Measurements from ENCODE around the gene PLSCR2.
"Not testable (repeated sequence)": the region's sequence is repeated elsewhere in the genome, so short reads cannot be mapped to it uniquely, and the experiment has no call there.

The PLSCR2 gene

GRCh38 chr3:146496251-146496650, 26.9 kb upstream of the PLSCR2 start:
- Histone ChIP-seq H3K9me3 (ENCODE audit: low read depth, low read length) (no peaks in the 10 kb centered on the region), H3K27ac (no peak overlapping the region)

GRCh38 chr3:146493761-146494160, 24.4 kb upstream of the PLSCR2 start:
- no peak for DNase-seq (ENCODE audit: low read depth, low spot score)
- Histone ChIP-seq H3K4me3 (no peak overlapping the region), H3K9ac (ENCODE audit: insufficient read length) (no peak overlapping the region), H3K27ac (no peak overlapping the region), H3K9me3 (ENCODE audit: low read depth, low read length) (no peaks in the 10 kb centered on the region), H3K36me3 (ENCODE audit: insufficient read depth, low read length) (no peaks in the 10 kb centered on the region)
- TF ChIP-seq POLR2AphosphoS5 (IDR thresholded peaks at IDR 0.05; ENCODE audit: borderline replicate concordance, low read depth, low read length) (no peak), FOXP2 (optimal IDR thresholded peaks at IDR 0.05; ENCODE audit: control extremely low read depth, extremely low read length, insufficient read depth) (no peak), EZH2 (IDR thresholded peaks at IDR 0.05) (no peak)

More at GRCh38 chr3:146496251-146496650, 26.9 kb upstream of the PLSCR2 start:
- no peak for TF ChIP-seq POLR2AphosphoS5 (IDR thresholded peaks at IDR 0.05; ENCODE audit: borderline replicate concordance, low read depth, low read length)
- TF ChIP-seq EZH2 (IDR thresholded peaks at IDR 0.05) = no peak
- no peak for TF ChIP-seq FOXP2 (optimal IDR thresholded peaks at IDR 0.05; ENCODE audit: control extremely low read depth, extremely low read length, insufficient read depth)
- H3K4me3 ChIP-seq = no peak overlapping the region
- H3K36me3 ChIP-seq (ENCODE audit: insufficient read depth, low read length) = no peaks in the 10 kb centered on the region
- no peak for DNase-seq (ENCODE audit: low read depth, low spot score)
- no peak overlapping the region for H3K9ac ChIP-seq (ENCODE audit: insufficient read length)

- Histone ChIP-seq H3K4me3 (no peak overlapping the region), H3K9ac (ENCODE audit: insufficient read length) (no peak overlapping the region), H3K9me3 (ENCODE audit: low read depth, low read length) (no peaks in the 10 kb centered on the region), H3K27ac (no peak overlapping the region), H3K36me3 (ENCODE audit: insufficient read depth, low read length) (no peaks in the 10 kb centered on the region)
- no peak for TF ChIP-seq FOXP2 (optimal IDR thresholded peaks at IDR 0.05; ENCODE audit: control extremely low read depth, extremely low read length, insufficient read depth)
- no peak for TF ChIP-seq EZH2 (IDR thresholded peaks at IDR 0.05)
- no peak for DNase-seq (ENCODE audit: low read depth, low spot score)
Measured at GRCh38 chr3:146493221-146493620, 23.9 kb upstream of the PLSCR2 start.

- no peak for DNase-seq (ENCODE audit: low read depth, low spot score)
- Histone ChIP-seq H3K9me3 (ENCODE audit: low read depth, low read length) (no peaks in the 10 kb centered on the region), H3K9ac (ENCODE audit: insufficient read length) (no peak overlapping the region), H3K36me3 (ENCODE audit: insufficient read depth, low read length) (no peaks in the 10 kb centered on the region), H3K27ac (no peak overlapping the region), H3K4me3 (no peak overlapping the region)
- TF ChIP-seq POLR2AphosphoS5 (IDR thresholded peaks at IDR 0.05; ENCODE audit: borderline replicate concordance, low read depth, low read length) (no peak), EZH2 (IDR thresholded peaks at IDR 0.05) (no peak), FOXP2 (optimal IDR thresholded peaks at IDR 0.05; ENCODE audit: control extremely low read depth, extremely low read length, insufficient read depth) (no peak)
Measured at GRCh38 chr3:146491303-146491702, 21.9 kb upstream of the PLSCR2 start.

- no peak for TF ChIP-seq FOXP2 (optimal IDR thresholded peaks at IDR 0.05; ENCODE audit: control extremely low read depth, extremely low read length, insufficient read depth)
- Histone ChIP-seq H3K36me3 (ENCODE audit: insufficient read depth, low read length) (no peaks in the 10 kb centered on the region), H3K9me3 (ENCODE audit: low read depth, low read length) (no peaks in the 10 kb centered on the region), H3K9ac (ENCODE audit: insufficient read length) (no peak overlapping the region), H3K27ac (no peak overlapping the region), H3K4me3 (no peak overlapping the region)
- no peak for DNase-seq (ENCODE audit: low read depth, low spot score)
Measured at GRCh38 chr3:146485297-146485696, 15.9 kb upstream of the PLSCR2 start.

- H3K36me3 ChIP-seq (ENCODE audit: insufficient read depth, low read length) = no peaks in the 10 kb centered on the region
- H3K9ac ChIP-seq (ENCODE audit: insufficient read length) = no peak overlapping the region
- H3K4me3 ChIP-seq = no peak overlapping the region
- H3K27ac ChIP-seq = no peak overlapping the region
- no peak for TF ChIP-seq POLR2AphosphoS5 (IDR thresholded peaks at IDR 0.05; ENCODE audit: borderline replicate concordance, low read depth, low read length)
- TF ChIP-seq FOXP2 (optimal IDR thresholded peaks at IDR 0.05; ENCODE audit: control extremely low read depth, extremely low read length, insufficient read depth) = no peak
- TF ChIP-seq EZH2 (IDR thresholded peaks at IDR 0.05) = no peak
- H3K9me3 ChIP-seq (ENCODE audit: low read depth, low read length) = no peaks in the 10 kb centered on the region
- no peak for DNase-seq (ENCODE audit: low read depth, low spot score)
Measured at GRCh38 chr3:146476094-146476740, 6.9 kb upstream of the PLSCR2 start.

GRCh38 chr3:146474976-146475375, 5.6 kb upstream of the PLSCR2 start:
- H3K9me3 ChIP-seq (ENCODE audit: low read depth, low read length); DNase-seq (ENCODE audit: low read depth, low spot score); H3K4me3 ChIP-seq; H3K27ac ChIP-seq; H3K36me3 ChIP-seq (ENCODE audit: insufficient read depth, low read length); H3K9ac ChIP-seq (ENCODE audit: insufficient read length): not testable (repeated sequence)

GRCh38 chr3:146473726-146474125, 4.4 kb upstream of the PLSCR2 start:
- TF ChIP-seq POLR2AphosphoS5 (IDR thresholded peaks at IDR 0.05; ENCODE audit: borderline replicate concordance, low read depth, low read length) = no peak
- no peak for TF ChIP-seq EZH2 (IDR thresholded peaks at IDR 0.05)
- no peak for TF ChIP-seq FOXP2 (optimal IDR thresholded peaks at IDR 0.05; ENCODE audit: control extremely low read depth, extremely low read length, insufficient read depth)
- Histone ChIP-seq H3K9me3 (ENCODE audit: low read depth, low read length) (no peaks in the 10 kb centered on the region), H3K36me3 (ENCODE audit: insufficient read depth, low read length) (no peaks in the 10 kb centered on the region), H3K27ac (no peak overlapping the region), H3K4me3 (no peak overlapping the region), H3K9ac (ENCODE audit: insufficient read length) (no peak overlapping the region)
- no peak for DNase-seq (ENCODE audit: low read depth, low spot score)

GRCh38 chr3:146472611-146473010, 3.2 kb upstream of the PLSCR2 start:
- no peaks in the 10 kb centered on the region for H3K36me3 ChIP-seq (ENCODE audit: insufficient read depth, low read length)
- H3K27ac ChIP-seq = no peak overlapping the region
- H3K9ac ChIP-seq (ENCODE audit: insufficient read length) = no peak overlapping the region
- no peak overlapping the region for H3K4me3 ChIP-seq
- no peaks in the 10 kb centered on the region for H3K9me3 ChIP-seq (ENCODE audit: low read depth, low read length)
- TF ChIP-seq EZH2 (IDR thresholded peaks at IDR 0.05) (no peak), FOXP2 (optimal IDR thresholded peaks at IDR 0.05; ENCODE audit: control extremely low read depth, extremely low read length, insufficient read depth) (no peak), POLR2AphosphoS5 (IDR thresholded peaks at IDR 0.05; ENCODE audit: borderline replicate concordance, low read depth, low read length) (no peak)
- DNase-seq (ENCODE audit: low read depth, low spot score) = no peak
